GM18499 (cell line): ENCODE measurements around the gene SLFNL1.

Experiments used
- ATAC-seq: cut with Tn5 transposase; IDR thresholded peaks from one replicate; pipeline ENCODE4 v1.9.1; 2021; ENCODE audit warnings: moderate number of reproducible peaks; ENCODE audit not compliant: insufficient read depth, unreplicated experiment

Gene SLFNL1

GRCh38 chr1:41021526-41022308 lies at the start of gene SLFNL1:
Gene SLFNL1 (minus strand): TSS chr1:41021725. CDS start chr1:41020660, 1,065 bp downstream.
- ATAC-seq: no peak

GRCh38 chr1:41056907-41057306 lies 35.4 kb upstream of the SLFNL1 start:
- no peak for ATAC-seq

GRCh38 chr1:41053316-41053715 lies 31.8 kb upstream of the SLFNL1 start:
- no peak for ATAC-seq

- no peak for ATAC-seq
Observed at GRCh38 chr1:41051022-41051421, 29.5 kb upstream of the SLFNL1 start.

GRCh38 chr1:41048540-41048939 lies 27.0 kb upstream of the SLFNL1 start:
- no peak for ATAC-seq

GRCh38 chr1:41046347-41046775 lies 24.8 kb upstream of the SLFNL1 start:
- no peak for ATAC-seq

- ATAC-seq: no peak
Observed at GRCh38 chr1:41045740-41046139, 24.2 kb upstream of the SLFNL1 start.

- no peak for ATAC-seq
Observed at GRCh38 chr1:41044187-41044586, 22.7 kb upstream of the SLFNL1 start.

- no peak for ATAC-seq
Observed at GRCh38 chr1:41041614-41042270, 20.2 kb upstream of the SLFNL1 start.

GRCh38 chr1:41038110-41038509 lies 16.6 kb upstream of the SLFNL1 start:
- ATAC-seq: no peak

GRCh38 chr1:41037116-41037903 lies 15.8 kb upstream of the SLFNL1 start:
- ATAC-seq: no peak

GRCh38 chr1:41033272-41033671 lies 11.7 kb upstream of the SLFNL1 start:
- ATAC-seq: no peak

- ATAC-seq: no peak
Observed at GRCh38 chr1:41032147-41032546, 10.6 kb upstream of the SLFNL1 start.

- ATAC-seq: no peak
Observed at GRCh38 chr1:41030872-41031616, 9.5 kb upstream of the SLFNL1 start.

GRCh38 chr1:41028034-41028642 lies 6.6 kb upstream of the SLFNL1 start:
- no peak for ATAC-seq

GRCh38 chr1:41025979-41026819 lies 4.7 kb upstream of the SLFNL1 start:
- ATAC-seq: no peak

GRCh38 chr1:41024953-41025352 lies 3.4 kb upstream of the SLFNL1 start:
- ATAC-seq: no peak

GRCh38 chr1:41023279-41023990 lies 1.9 kb upstream of the SLFNL1 start:
- no peak for ATAC-seq
